Measurements from ENCODE around the gene CRYGC.

Gene CRYGC

DNA sequence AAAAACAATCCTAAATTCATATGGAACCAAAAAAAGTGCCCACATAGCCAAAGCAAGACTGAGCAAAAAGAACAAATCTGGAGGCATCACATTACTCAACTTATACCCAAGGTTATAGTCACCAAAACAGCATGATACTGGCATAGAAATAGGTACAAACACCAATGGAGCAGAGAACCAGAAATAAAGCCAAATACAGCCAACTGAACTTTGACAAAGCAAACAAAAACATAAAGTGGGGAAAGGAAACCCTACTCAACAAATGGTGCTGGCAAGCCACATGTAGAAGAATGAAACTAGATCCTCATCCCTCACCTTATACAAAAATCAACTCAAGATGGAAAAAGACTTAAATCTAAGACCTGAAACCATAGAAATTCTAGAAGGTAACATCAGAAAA is 45.8 kb downstream of the CRYGC start:
- TF ChIP-seq EZH2phosphoT487 (IDR thresholded peaks at IDR 0.05; ENCODE audit: borderline replicate concordance, low read length): no peak
- TF ChIP-seq CTCF (IDR thresholded peaks at IDR 0.05; ENCODE audit: low read depth, low read length, poor library complexity, severe bottlenecking): no peak
- H3K4me3 ChIP-seq (ENCODE audit: low read length): no peak overlapping the region
- no peaks in the 10 kb centered on the region for H3K79me2 ChIP-seq (ENCODE audit: control insufficient read depth, low read length)
- peaks cover 5% of the 10 kb centered on the region; the same call in 1 of the 2 replicates for H3K27me3 ChIP-seq (ENCODE audit: control insufficient read depth, low read length)
- no peaks in the 10 kb centered on the region for H3K4me1 ChIP-seq (ENCODE audit: control insufficient read depth, low read length)
- no peaks in the 10 kb centered on the region for H3K9me3 ChIP-seq (ENCODE audit: control insufficient read depth, insufficient read depth, low read length)
- H3F3A ChIP-seq (ENCODE audit: control insufficient read depth, insufficient read depth): no peaks in the 10 kb centered on the region
- H3K4me2 ChIP-seq (ENCODE audit: low read length): no peak overlapping the region
- H3K9me2 ChIP-seq (replicated peaks; ENCODE audit: control insufficient read depth, low read length): no peaks in the 10 kb centered on the region
- no peaks in the 10 kb centered on the region for H3K36me3 ChIP-seq (ENCODE audit: control insufficient read depth, low read length)
- no peak overlapping the region for H3K27ac ChIP-seq (ENCODE audit: low read depth, low read length)
- H4K20me1 ChIP-seq (ENCODE audit: control insufficient read depth, insufficient read depth, low read depth, low read length): no peaks in the 10 kb centered on the region
